ENCODE data around the gene TMEM116.

The TMEM116 gene

GRCh38 chr12:112010415-112011344 lies 2.3 kb downstream of the TMEM116 start:
- TF ChIP-seq RAD21 (IDR thresholded peaks at IDR 0.05; ENCODE audit: low read depth) (no peak), TCF12 (IDR thresholded peaks at IDR 0.05; ENCODE audit: low read depth) (no peak), TAF1 (IDR thresholded peaks at IDR 0.05; ENCODE audit: low read depth) (no peak), CREB1 (IDR thresholded peaks at IDR 0.05; ENCODE audit: low read depth) (no peak), NFIC (IDR thresholded peaks at IDR 0.05) (no peak), YY1 (IDR thresholded peaks at IDR 0.05; ENCODE audit: low read depth) (no peak), EP300 (IDR thresholded peaks at IDR 0.05; ENCODE audit: borderline replicate concordance) (no peak), ZBTB7A (IDR thresholded peaks at IDR 0.05; ENCODE audit: low read depth) (no peak)

- TF ChIP-seq REST (IDR thresholded peaks at IDR 0.05; ENCODE audit: low read depth), result no peak
- TF ChIP-seq CREB1 (IDR thresholded peaks at IDR 0.05; ENCODE audit: low read depth), result no peak
- no peak for TF ChIP-seq NFIC (IDR thresholded peaks at IDR 0.05)
- TF ChIP-seq EP300 (IDR thresholded peaks at IDR 0.05; ENCODE audit: borderline replicate concordance), result no peak
- TF ChIP-seq EGR1 (IDR thresholded peaks at IDR 0.05), result no peak
- TF ChIP-seq TCF12 (IDR thresholded peaks at IDR 0.05; ENCODE audit: low read depth), result no peak
- TF ChIP-seq FOXM1 (IDR thresholded peaks at IDR 0.05; ENCODE audit: borderline replicate concordance, low read depth), result no peak
- no peak for TF ChIP-seq MAX (IDR thresholded peaks at IDR 0.05)
- TF ChIP-seq CEBPB (IDR thresholded peaks at IDR 0.05), result no peak
- no peak for TF ChIP-seq TEAD4 (IDR thresholded peaks at IDR 0.05)
- TF ChIP-seq TAF1 (IDR thresholded peaks at IDR 0.05; ENCODE audit: low read depth), result no peak
- no peak for TF ChIP-seq RAD21 (IDR thresholded peaks at IDR 0.05; ENCODE audit: low read depth)
- no peak for TF ChIP-seq YY1 (IDR thresholded peaks at IDR 0.05; ENCODE audit: low read depth)
- TF ChIP-seq ZBTB7A (IDR thresholded peaks at IDR 0.05; ENCODE audit: low read depth), result no peak
- no peak for TF ChIP-seq USF1 (IDR thresholded peaks at IDR 0.05)
Observed at GRCh38 chr12:112008918-112009317, 4.0 kb downstream of the TMEM116 start.

- no peak for TF ChIP-seq CREB1 (IDR thresholded peaks at IDR 0.05; ENCODE audit: low read depth)
- no peak for TF ChIP-seq USF1 (IDR thresholded peaks at IDR 0.05)
- no peak for TF ChIP-seq TEAD4 (IDR thresholded peaks at IDR 0.05)
- TF ChIP-seq RAD21 (IDR thresholded peaks at IDR 0.05; ENCODE audit: low read depth), result no peak
- no peak for TF ChIP-seq REST (IDR thresholded peaks at IDR 0.05; ENCODE audit: low read depth)
- no peak for TF ChIP-seq EP300 (IDR thresholded peaks at IDR 0.05; ENCODE audit: borderline replicate concordance)
- no peak for TF ChIP-seq CEBPB (IDR thresholded peaks at IDR 0.05)
- TF ChIP-seq ZBTB7A (IDR thresholded peaks at IDR 0.05; ENCODE audit: low read depth), result no peak
- TF ChIP-seq TCF12 (IDR thresholded peaks at IDR 0.05; ENCODE audit: low read depth), result no peak
- no peak for TF ChIP-seq TAF1 (IDR thresholded peaks at IDR 0.05; ENCODE audit: low read depth)
- no peak for TF ChIP-seq YY1 (IDR thresholded peaks at IDR 0.05; ENCODE audit: low read depth)
Observed at GRCh38 chr12:112007945-112008344, 5.0 kb downstream of the TMEM116 start.

GRCh38 chr12:112005419-112006395 lies 7.3 kb downstream of the TMEM116 start:
- TF ChIP-seq TCF12 (IDR thresholded peaks at IDR 0.05; ENCODE audit: low read depth), result no peak
- no peak for TF ChIP-seq FOXM1 (IDR thresholded peaks at IDR 0.05; ENCODE audit: borderline replicate concordance, low read depth)
- no peak for TF ChIP-seq EP300 (IDR thresholded peaks at IDR 0.05; ENCODE audit: borderline replicate concordance)
- TF ChIP-seq TEAD4 (IDR thresholded peaks at IDR 0.05), result no peak
- TF ChIP-seq TAF1 (IDR thresholded peaks at IDR 0.05; ENCODE audit: low read depth), result no peak
- TF ChIP-seq USF1 (IDR thresholded peaks at IDR 0.05), result no peak
- no peak for TF ChIP-seq ZBTB7A (IDR thresholded peaks at IDR 0.05; ENCODE audit: low read depth)
- no peak for TF ChIP-seq REST (IDR thresholded peaks at IDR 0.05; ENCODE audit: low read depth)
- no peak for TF ChIP-seq NFIC (IDR thresholded peaks at IDR 0.05)
- TF ChIP-seq CREB1 (IDR thresholded peaks at IDR 0.05; ENCODE audit: low read depth), result no peak
- no peak for TF ChIP-seq CEBPB (IDR thresholded peaks at IDR 0.05)
- no peak for TF ChIP-seq EGR1 (IDR thresholded peaks at IDR 0.05)
- TF ChIP-seq MAX (IDR thresholded peaks at IDR 0.05), result no peak
- TF ChIP-seq RAD21 (IDR thresholded peaks at IDR 0.05; ENCODE audit: low read depth), result no peak
- no peak for TF ChIP-seq YY1 (IDR thresholded peaks at IDR 0.05; ENCODE audit: low read depth)

All from Ishikawa (cell line).